Coronary artery (tissue), 2 donors: ENCODE results near the gene WFS1.
A peak's percentile ranks its signal among the peaks of the same experiment; 100 is the strongest.

ENCODE experiments used
- DNase-seq: peaks from one replicate; pipeline ENCODE4 v3.0.0-alpha.2; 2017; ENCODE audit warnings: low spot score
- H3K27ac ChIP-seq, 2 donors: fragments of 200-600 bp; sonication (generic); one replicate each; pipeline ENCODE4 v1.5.1; 2016 to 2019
- H3K4me3 ChIP-seq: fragments of 200-600 bp; sonication (generic); 2 replicates; pipeline ENCODE4 v1.5.1; 2016; ENCODE audit warnings: mild to moderate bottlenecking, moderate library complexity
- TF ChIP-seq, protein P1 (sequence below): fragments of 200-600 bp; sonication (generic); IDR thresholded peaks from one replicate; pipeline ENCODE4 v1.5.1; 2019; ENCODE audit warnings: antibody characterized with exemption

WFS1 gene

DNA sequence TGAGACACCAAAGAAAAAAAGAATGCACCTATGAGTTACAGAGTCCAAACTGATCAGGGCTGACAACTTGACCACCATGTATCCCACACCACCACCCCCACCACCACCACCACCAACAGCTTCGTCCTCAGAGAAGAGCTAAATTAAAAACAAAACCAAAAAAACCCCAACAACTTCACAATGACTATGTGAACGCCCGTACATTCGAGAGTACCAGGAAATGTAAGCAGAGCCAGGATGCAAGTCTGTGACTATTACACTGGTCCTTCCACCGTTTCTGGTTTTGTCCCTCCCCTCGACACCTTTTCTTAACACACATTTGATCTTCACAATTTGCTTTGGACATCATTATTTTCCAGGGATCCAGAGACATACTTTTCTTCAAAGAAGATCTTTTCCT, 51.0 kb downstream of the WFS1 start:
- no peak overlapping the region for H3K27ac ChIP-seq
- TF ChIP-seq, protein P1, sequence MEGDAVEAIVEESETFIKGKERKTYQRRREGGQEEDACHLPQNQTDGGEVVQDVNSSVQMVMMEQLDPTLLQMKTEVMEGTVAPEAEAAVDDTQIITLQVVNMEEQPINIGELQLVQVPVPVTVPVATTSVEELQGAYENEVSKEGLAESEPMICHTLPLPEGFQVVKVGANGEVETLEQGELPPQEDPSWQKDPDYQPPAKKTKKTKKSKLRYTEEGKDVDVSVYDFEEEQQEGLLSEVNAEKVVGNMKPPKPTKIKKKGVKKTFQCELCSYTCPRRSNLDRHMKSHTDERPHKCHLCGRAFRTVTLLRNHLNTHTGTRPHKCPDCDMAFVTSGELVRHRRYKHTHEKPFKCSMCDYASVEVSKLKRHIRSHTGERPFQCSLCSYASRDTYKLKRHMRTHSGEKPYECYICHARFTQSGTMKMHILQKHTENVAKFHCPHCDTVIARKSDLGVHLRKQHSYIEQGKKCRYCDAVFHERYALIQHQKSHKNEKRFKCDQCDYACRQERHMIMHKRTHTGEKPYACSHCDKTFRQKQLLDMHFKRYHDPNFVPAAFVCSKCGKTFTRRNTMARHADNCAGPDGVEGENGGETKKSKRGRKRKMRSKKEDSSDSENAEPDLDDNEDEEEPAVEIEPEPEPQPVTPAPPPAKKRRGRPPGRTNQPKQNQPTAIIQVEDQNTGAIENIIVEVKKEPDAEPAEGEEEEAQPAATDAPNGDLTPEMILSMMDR: no peak
- no peak for DNase-seq
- no peak overlapping the region for H3K4me3 ChIP-seq

DNA sequence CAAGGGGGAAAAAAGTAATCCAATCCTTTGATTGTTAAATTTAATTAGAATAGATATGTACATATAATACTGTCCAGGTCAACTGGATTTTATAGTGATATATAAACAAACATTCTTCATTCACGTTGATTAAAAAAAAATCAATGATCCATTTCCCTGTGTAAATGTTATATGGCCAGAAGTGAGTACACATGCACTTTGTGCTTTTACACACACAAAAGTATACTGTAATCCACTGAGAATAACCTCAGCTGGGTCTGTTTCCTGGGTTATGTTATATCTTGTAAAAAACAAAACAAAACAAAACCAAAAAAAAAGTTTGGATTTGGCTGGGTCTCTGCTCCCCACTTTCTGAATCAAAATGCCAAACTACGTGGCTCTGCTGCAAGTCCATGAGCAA, 51.7 kb downstream of the WFS1 start:
- no peak overlapping the region for H3K4me3 ChIP-seq
- no peak overlapping the region for H3K27ac ChIP-seq
- TF ChIP-seq, protein P1: no peak
- DNase-seq: no peak

DNA sequence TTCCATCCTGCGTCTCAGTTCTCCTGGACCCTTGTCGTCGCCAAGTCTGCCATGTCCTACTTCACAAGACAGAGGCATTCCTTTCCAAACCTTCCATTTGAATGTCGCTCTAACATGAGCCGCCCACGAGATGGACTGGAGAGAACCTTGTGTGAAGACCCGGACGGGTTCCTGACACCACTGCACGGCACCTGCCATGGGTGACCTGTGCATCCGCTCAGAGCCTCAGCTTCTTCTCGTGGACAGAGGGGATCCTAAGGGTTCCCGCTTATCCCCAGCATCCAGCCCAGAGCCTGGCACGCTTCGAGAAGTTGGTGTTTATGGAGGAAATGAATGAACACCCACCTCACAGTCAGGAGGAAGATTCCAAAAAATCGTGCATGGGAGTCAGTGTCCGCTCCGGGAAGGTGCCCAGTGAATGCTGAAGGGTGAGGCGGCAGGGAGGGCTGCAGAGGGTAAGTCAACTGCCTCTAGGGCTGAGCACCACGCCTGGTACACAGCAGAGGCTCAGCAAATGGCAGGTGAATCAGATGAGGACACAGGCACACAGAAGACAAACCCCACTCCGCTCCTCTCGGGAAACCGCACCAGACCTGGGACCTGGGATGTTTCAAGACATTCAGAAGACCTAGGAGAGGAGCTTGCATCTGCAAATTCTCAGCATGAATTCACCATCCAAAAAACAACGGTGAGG, 52.6 kb downstream of the WFS1 start:
- Histone ChIP-seq H3K4me3 (no peak overlapping the region), H3K27ac (no peak overlapping the region)
- TF ChIP-seq, protein P1: no peak
- DNase-seq: no peak

DNA sequence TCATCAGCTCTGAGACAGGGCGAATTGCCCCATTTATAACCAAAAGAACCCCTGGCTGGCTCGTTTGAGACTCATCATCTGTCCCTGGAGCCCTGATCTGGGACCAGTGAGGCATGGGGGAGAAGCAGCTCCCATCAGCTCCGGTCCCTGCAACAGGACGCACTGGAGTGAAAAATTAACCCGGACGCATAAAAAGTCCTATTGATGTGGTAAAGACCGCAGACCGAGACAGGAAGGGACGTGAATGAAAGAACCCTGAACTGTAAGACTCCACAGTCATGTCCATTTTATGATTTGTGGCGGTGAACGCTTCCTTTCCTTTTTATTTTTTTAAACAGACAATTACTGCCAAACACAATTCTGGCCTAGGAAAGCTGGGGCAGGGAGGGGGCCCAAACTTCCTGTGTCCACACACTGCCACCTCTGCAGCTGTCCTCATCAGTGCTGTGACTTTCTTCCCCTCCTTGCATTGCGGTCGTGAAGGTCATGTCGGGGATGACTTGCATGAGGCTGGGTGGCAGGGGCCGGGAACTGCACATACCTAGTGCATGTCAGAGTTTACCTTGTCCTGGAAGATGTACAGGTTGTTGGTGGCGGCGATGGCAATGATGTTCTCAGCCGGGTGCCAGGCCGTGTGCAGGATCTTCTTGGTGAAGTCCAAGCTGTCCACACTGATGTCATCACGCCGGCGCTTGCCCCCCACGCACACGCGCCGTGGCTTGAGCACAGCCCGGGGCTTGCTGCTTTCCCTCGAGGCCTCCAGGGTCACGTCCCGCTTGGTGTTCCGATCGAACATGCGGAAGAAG, 53.3 kb downstream of the WFS1 start:
- DNase-seq: no peak
- H3K4me3 ChIP-seq: no peak overlapping the region
- no peak overlapping the region for H3K27ac ChIP-seq
- TF ChIP-seq, protein P1: no peak

DNA sequence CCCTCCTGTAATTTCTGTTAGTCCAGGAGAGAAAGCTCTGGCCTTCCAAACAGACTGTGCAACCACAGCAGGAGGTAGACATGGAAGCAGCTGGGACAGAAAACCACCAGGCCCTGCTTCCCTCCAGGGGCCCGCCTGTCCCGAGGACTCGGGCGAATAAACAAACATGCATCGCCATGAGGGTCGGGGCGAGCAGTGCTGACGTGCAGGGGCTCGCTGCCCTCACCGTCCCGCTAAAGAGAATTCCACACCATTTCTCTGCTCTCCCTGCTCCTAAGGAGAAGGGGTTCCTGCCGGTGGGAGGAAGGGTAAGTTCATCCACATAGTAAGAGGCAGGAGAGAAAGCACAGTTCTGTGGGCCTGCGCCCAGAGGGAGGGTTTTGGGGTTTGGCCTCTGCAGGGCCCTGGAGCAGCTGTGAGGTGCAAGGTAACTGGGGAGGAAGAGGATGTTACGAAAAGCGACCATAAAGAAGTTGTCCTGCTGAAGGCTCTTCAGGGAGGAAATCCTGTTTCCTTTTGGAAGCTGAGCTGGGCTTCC, 54.9 kb downstream of the WFS1 start:
- DNase-seq: no peak
- TF ChIP-seq, protein P1: no peak
- Histone ChIP-seq H3K4me3 (no peak overlapping the region), H3K27ac (no peak overlapping the region)

DNA sequence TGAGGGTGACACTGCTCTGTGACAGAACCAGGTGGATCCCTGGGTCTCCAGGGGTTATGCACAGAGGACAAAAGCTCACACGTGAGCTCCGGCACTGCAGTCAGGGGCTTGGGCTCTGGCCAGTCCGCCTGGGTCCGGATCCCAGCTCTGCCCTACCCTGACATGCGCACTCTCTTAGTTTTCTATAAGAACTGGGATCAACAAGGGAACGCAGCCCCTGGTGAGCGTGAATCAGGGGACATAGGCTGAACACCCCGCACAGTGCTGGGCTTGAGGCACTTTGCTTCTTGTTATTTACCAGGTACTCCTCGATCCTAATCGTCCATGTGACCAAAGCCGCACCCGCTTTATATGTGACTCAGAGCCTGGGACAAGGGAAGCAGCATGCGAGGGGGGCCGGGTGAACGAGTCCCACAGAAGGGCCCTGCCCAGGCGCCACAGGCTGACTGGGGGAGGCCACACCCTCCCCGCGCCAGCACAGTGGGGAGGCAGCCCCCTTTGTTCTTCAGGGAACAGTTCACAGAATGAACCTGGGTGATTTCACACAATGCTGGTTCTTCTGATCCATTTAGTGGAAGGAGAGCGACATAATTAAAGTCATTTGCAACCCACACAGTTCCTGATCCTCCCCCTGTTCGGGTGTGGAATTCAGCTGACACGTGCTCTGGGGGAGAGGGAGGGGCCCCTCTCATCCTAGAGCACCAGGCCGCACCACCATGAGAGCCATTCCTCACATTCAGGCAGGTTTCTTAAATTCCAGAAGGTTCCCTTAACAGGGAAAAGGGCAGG, 55.5 kb downstream of the WFS1 start:
- TF ChIP-seq, protein P1: no peak
- Histone ChIP-seq H3K27ac (peak overlapping the region in 1 of 2 donors; percentile 22), H3K4me3 (no peak overlapping the region)
- no peak for DNase-seq
